ENCODE data around the gene PHACTR3.

DNA sequence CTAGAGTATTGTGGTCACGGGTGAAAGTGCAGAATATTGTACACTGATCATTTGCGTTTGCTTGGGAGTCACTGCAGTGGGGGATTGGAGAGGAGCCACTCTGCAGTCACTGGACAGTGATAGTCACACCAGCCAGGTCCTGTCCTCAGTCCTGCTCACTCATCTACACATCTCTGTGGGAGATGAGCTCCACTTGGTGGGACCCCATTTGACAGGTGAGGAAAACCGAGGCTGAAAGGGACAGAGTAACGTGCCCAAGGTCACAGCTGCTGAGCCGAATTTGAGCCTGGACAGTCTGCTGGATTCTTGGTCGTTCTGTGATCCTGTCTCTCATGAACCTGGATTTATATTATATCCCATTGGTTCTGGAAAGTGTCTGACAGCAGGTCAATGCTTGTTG, 17.7 kb upstream of the PHACTR3 start:
- TF ChIP-seq, protein P1, sequence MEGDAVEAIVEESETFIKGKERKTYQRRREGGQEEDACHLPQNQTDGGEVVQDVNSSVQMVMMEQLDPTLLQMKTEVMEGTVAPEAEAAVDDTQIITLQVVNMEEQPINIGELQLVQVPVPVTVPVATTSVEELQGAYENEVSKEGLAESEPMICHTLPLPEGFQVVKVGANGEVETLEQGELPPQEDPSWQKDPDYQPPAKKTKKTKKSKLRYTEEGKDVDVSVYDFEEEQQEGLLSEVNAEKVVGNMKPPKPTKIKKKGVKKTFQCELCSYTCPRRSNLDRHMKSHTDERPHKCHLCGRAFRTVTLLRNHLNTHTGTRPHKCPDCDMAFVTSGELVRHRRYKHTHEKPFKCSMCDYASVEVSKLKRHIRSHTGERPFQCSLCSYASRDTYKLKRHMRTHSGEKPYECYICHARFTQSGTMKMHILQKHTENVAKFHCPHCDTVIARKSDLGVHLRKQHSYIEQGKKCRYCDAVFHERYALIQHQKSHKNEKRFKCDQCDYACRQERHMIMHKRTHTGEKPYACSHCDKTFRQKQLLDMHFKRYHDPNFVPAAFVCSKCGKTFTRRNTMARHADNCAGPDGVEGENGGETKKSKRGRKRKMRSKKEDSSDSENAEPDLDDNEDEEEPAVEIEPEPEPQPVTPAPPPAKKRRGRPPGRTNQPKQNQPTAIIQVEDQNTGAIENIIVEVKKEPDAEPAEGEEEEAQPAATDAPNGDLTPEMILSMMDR (IDR thresholded peaks at IDR 0.05; ENCODE audit: low read depth, low read length, missing input control), result no peak
- TF ChIP-seq EGR1 (IDR thresholded peaks at IDR 0.05; ENCODE audit: low read depth in 2 of 2) (no peak), TAF1 (conservative IDR thresholded peaks at IDR 0.05) (no peak), YY1 (IDR thresholded peaks at IDR 0.05) (no peak)
- TF ChIP-seq, protein P2, sequence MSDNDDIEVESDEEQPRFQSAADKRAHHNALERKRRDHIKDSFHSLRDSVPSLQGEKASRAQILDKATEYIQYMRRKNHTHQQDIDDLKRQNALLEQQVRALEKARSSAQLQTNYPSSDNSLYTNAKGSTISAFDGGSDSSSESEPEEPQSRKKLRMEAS (IDR thresholded peaks at IDR 0.05), result no peak

All from liver (tissue), 3 donors.